A549 treated with GW870086 at 1 μM for 4 hours (cell line): Measurements from ENCODE around the gene FGGY. TPM values are rescaled to one million over a fixed set of nuclear protein-coding genes. Genes with fewer than 3 reads are reported as not detected.

ENCODE experiments used
- total RNA-seq: library from RNA; stranded (reverse); fragments of 200-300 nt; extraction: Qiagen RNA extraction; gene quantifications from 5 replicates; pipeline ENCODE4 v1.2.3, GENCODE V29; 2022; ENCODE audit warnings: low read depth

Gene FGGY, protein sequence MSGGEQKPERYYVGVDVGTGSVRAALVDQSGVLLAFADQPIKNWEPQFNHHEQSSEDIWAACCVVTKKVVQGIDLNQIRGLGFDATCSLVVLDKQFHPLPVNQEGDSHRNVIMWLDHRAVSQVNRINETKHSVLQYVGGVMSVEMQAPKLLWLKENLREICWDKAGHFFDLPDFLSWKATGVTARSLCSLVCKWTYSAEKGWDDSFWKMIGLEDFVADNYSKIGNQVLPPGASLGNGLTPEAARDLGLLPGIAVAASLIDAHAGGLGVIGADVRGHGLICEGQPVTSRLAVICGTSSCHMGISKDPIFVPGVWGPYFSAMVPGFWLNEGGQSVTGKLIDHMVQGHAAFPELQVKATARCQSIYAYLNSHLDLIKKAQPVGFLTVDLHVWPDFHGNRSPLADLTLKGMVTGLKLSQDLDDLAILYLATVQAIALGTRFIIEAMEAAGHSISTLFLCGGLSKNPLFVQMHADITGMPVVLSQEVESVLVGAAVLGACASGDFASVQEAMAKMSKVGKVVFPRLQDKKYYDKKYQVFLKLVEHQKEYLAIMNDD
- 2.2 to 3.2 TPM (median 2.4 TPM) in 5 replicates for total RNA-seq

DNA sequence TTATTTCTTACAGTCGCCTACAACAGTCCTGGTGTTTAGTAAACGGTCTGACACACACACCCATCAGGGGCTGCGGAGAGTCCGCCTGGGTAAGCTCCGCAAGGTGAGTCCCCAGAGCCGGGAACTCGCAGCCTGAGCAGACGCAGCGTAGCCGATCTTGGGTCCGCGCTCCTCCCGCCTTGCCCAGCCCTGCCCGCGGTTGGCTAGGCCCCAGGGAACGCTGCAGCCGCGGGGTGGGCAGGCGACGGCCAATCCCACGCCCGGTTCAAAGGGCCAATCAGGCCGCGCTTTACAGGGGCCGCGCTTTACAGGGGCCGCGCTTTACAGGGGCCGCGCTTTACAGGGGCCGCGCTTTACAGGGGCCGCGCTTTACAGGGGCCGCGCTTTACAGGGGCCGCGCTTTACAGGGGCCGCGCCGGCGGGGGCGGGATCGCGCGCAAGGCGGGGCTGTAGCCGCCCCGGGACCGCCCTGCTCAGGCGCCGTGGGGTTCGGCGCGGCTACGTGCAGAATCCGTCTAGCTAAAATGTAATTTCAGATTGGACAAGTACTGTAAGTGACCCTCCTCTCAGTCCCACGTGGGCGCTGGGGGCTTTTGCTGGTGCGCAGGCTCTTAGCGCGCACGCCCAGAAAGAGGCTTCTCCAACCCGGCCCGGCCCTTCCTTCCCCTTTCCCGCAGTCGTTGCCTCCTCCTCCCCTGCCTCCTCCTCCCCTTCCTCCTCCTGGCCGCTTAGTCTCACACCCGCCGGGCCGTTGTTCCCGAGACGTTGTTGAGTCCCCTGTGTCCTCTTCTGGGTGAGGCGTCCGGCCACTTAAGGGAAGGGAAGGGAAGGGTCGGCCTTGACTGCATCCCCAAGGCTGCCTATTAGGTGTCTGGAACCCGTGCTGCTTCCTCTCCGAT lies at the start of gene FGGY:
Gene FGGY (plus strand): TSS at position 737 of the 899 bp plus-strand sequence. CDS start 24,456 bp downstream, outside the sequence.

